Breast epithelium (tissue), 3 donors: ENCODE data around the gene COL11A1.

Experiments used
- POLR2A ChIP-seq: fragments of 450-650 bp; IDR thresholded peaks from one replicate; pipeline ENCODE4 v1.6.1; 2016; ENCODE audit warnings: antibody characterized with exemption, mild to moderate bottlenecking, moderate library complexity
- POLR2AphosphoS5 ChIP-seq, 3 donors: sonication (generic); formaldehyde crosslinking; IDR thresholded peaks; one replicate each; pipeline ENCODE4 v1.6.1; 2017; ENCODE audit warnings: antibody characterized with exemption in 3 of 3
- TF ChIP-seq, protein P1 (sequence below), 3 donors: fragments of 450-650 bp; IDR thresholded peaks; one replicate each; pipeline ENCODE4 v1.5.1; 2016 to 2017; ENCODE audit warnings: antibody characterized with exemption in 3 of 3, mild to moderate bottlenecking in 3 of 3, moderate library complexity in 3 of 3

DNA sequence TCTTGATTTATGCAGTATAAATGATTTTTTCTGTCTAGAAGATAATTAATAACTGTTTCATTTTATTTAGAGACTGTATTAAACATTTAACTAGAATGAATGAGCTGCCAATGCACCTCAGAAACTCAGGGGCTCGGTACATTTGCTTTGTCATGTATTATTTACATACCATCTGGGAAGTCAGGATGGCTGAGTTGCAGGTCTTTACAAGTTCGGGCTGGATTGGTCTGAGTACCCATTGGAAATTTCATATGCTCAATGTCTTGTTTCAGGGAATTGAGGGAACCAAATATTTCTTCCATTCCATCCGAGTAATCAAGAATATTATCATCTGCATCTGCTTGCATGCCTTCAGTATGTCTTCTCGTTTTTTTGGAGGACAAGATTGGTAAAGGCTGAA is 221.7 kb downstream of the COL11A1 start:
- TF ChIP-seq, protein P1, sequence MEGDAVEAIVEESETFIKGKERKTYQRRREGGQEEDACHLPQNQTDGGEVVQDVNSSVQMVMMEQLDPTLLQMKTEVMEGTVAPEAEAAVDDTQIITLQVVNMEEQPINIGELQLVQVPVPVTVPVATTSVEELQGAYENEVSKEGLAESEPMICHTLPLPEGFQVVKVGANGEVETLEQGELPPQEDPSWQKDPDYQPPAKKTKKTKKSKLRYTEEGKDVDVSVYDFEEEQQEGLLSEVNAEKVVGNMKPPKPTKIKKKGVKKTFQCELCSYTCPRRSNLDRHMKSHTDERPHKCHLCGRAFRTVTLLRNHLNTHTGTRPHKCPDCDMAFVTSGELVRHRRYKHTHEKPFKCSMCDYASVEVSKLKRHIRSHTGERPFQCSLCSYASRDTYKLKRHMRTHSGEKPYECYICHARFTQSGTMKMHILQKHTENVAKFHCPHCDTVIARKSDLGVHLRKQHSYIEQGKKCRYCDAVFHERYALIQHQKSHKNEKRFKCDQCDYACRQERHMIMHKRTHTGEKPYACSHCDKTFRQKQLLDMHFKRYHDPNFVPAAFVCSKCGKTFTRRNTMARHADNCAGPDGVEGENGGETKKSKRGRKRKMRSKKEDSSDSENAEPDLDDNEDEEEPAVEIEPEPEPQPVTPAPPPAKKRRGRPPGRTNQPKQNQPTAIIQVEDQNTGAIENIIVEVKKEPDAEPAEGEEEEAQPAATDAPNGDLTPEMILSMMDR (IDR thresholded peaks at IDR 0.05) = no peak
- TF ChIP-seq POLR2A (no peak), POLR2AphosphoS5 (IDR thresholded peaks at IDR 0.05) (no peak)
